Fibroblast of pulmonary artery (primary cell): ENCODE data around the gene RPL13.

Experiments used
- DNase-seq: peaks from one replicate; pipeline ENCODE4 v3.0.0-alpha.2; 2010; ENCODE audit warnings: low read depth
- H3K4me3 ChIP-seq: replicated peaks from 2 replicates; pipeline ENCODE4 v1.5.1; 2011; ENCODE audit warnings: low read depth, mild to moderate bottlenecking, control low read depth, low read length, moderate library complexity
- TF ChIP-seq, protein P1 (sequence below): IDR thresholded peaks from 2 replicates; pipeline ENCODE4 v1.5.1; 2011; ENCODE audit warnings: mild to moderate bottlenecking, control low read depth, low read length, inconsistent platforms; ENCODE audit errors: missing control alignments

RPL13 gene

DNA sequence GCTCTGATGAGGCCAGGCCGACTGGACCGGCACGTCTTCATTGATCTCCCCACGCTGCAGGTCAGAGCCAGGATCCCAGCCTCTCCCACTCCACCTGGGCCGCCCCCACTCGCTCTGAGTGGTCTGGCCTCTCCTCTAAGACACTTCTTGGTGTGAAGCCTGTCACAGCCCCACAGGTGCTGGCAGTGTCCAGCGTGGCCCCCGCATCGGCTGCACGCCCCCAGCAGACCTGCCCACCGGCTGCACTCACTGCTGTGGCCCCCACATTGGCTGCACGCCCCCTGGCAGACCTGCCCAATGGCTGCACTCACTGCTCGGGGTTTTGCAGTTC is 15.8 kb upstream of the RPL13 start:
- H3K4me3 ChIP-seq = no peak overlapping the region

DNA sequence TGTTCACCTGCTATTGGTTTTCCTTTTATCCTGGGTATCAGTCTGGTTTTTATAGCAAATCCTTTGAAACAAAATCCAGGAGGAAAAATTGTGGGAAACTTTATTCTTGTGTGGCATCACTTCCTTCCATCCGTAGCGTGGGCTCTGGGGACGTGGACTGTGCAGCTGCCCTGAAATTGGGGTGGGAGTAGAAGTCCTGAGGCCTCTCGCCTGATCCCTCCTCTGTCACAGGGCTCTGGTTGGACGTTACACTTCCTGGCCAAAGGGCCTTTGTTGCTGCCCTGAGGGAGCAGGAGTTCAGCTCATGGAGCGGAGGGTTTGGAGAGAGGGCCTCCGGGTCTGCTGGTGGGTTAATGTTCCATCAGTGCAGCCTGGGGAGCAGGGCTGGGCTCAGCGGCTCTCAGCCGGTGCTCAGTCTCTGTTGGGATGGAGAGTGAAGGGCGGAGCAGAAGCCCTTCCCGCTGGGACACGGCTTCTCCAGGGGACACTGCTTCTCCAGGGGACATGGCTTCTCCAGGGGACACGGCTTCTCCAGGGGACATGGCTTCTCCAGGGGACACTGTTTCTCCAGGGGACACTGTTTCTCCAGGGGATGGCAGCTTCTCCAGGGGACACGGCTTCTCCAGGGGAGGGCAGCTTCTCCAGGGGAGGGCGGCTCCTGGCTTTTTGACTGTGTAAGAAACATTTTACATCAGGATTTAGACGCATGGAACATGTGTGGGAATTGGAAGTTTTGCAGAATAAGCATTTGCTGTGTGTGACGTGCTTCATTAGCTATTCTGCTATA is 15.2 kb upstream of the RPL13 start:
- no peak overlapping the region for H3K4me3 ChIP-seq
- no peak for DNase-seq
- TF ChIP-seq, protein P1, sequence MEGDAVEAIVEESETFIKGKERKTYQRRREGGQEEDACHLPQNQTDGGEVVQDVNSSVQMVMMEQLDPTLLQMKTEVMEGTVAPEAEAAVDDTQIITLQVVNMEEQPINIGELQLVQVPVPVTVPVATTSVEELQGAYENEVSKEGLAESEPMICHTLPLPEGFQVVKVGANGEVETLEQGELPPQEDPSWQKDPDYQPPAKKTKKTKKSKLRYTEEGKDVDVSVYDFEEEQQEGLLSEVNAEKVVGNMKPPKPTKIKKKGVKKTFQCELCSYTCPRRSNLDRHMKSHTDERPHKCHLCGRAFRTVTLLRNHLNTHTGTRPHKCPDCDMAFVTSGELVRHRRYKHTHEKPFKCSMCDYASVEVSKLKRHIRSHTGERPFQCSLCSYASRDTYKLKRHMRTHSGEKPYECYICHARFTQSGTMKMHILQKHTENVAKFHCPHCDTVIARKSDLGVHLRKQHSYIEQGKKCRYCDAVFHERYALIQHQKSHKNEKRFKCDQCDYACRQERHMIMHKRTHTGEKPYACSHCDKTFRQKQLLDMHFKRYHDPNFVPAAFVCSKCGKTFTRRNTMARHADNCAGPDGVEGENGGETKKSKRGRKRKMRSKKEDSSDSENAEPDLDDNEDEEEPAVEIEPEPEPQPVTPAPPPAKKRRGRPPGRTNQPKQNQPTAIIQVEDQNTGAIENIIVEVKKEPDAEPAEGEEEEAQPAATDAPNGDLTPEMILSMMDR = no peak

More for the DNA sequence above, 15.8 kb upstream of the RPL13 start:
- TF ChIP-seq, protein P1 = no peak
- no peak for DNase-seq

DNA sequence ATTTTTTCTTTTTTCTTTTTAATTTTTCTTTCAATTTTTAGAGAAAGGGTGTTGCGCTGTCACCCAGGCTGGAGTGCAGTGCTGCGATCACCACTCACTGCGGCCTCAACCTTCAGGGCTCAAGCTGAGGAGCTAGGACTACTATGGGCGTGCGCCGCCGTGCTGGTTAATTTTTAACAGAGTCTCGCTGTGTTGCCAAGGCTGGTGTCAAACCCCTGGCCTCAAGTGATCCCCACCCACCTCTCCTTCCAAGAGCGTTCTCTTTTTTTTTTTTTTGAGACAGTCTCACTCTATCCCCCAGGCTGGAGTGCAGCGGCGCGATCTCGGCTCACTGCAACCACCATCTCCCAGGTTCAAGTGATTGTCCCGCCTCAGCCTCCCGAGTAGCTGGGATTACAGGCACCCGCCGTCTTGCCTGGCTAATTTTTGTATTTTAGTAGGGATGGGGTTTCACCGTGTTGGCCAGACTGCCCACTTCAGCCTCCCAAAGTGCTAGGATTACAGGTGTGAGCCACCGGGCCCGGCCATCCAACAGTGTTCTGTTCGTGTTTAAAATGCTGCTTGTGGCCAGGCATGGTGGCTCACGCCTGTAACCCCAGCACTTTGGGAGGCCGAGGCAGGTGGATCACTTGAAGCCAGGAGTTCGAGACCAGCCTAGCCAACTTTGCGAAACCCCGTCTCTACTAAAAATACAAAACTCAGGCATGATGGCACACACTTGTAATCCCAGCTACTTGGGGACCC is 14.5 kb upstream of the RPL13 start:
- TF ChIP-seq, protein P1 = no peak
- DNase-seq = no peak

DNA sequence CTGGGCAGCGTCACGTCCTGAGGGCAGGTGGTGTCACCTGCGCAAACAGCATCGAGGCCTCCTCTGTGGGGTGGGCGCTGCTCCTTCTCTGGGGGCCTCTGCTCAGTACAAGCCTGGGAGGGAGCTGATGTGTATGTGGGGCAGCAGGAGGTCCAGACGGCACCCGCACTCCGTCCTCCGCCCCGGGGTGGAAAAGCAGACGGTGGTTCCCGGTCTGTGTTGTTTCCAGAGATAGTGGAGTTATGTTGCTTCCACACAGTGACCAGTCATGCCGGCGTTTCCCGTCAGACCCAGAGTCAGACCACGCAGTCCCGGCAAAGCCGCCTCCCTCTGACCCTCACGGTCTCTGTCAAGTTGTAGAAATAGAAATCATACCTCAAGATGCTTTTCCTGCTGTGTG is 13.7 kb upstream of the RPL13 start:
- no peak overlapping the region for H3K4me3 ChIP-seq
- no peak for DNase-seq
- TF ChIP-seq, protein P1 = no peak

More for the DNA sequence above, 14.5 kb upstream of the RPL13 start:
- no peak overlapping the region for H3K4me3 ChIP-seq

DNA sequence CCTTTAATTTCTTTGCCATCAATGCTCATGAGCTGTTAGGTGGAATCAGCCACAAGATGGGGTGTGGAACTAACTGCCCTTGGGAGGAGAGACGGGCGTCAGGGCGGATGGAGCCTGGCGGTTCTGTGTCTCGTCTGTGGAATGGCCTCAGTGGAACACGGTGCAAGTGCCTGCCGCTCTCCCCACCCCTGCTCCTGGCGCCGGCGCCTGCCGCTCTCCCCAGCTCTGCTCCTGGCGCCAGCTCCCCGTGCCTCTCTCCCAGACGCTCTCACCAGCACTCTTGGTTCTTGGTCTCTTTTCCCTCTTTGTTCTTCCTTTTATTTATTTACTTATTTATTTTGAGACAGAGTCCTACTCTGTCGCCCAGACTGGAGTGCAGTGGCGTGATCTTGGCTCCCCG is 13.2 kb upstream of the RPL13 start:
- H3K4me3 ChIP-seq = no peak overlapping the region
- TF ChIP-seq, protein P1 = no peak
- no peak for DNase-seq

DNA sequence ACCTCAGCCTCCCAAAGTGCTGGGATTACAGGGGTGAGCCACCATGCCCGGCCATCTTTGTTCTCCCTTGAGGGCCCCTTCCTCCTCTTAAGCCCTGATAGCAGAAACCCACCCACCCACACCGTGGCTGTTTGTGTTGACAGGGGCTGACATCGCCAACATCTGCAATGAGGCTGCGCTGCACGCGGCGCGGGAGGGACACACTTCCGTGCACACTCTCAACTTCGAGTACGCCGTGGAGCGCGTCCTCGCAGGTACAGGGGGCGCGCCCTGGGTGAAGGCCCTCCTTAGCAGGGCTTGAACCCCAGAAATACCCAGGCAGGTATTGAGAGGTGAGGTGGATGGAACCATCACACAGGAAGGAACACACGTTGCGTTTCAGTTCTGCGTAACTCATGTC is 12.6 kb upstream of the RPL13 start:
- TF ChIP-seq, protein P1 = no peak
- DNase-seq = no peak
- no peak overlapping the region for H3K4me3 ChIP-seq
